Left lung (tissue), 10 donors: ENCODE data around the gene TBX4. TPM values are rescaled to one million over a fixed set of nuclear protein-coding genes. Genes with fewer than 3 reads are reported as not detected.
"Not testable (repeated sequence)": the region's sequence is repeated elsewhere in the genome, so short reads cannot be mapped to it uniquely, and the experiment has no call there.

ENCODE experiments used
- ATAC-seq: fragments of 200-7000 bp; cut with Tn5 transposase; one replicate; pipeline ENCODE4 v1.9.1; 2020; ENCODE audit warnings: moderate library complexity
- DNase-seq, 4 donors: peaks; one replicate each; pipeline ENCODE4 v3.0.0-alpha.2; 2013 to 2020
- H3K27ac ChIP-seq, 2 donors: fragments of 200-600 bp; sonication (generic) in 1 of 2; one replicate each; pipeline versions ENCODE4 v1.5.0 to v1.8.0; 2020 to 2021
- H3K27me3 ChIP-seq, 2 donors: fragments of 200-600 bp; sonication (generic) in 1 of 2; one replicate each; pipeline versions ENCODE4 v1.5.0 to v1.8.0; 2020 to 2021
- H3K36me3 ChIP-seq, 2 donors: fragments of 200-600 bp; sonication (generic) in 1 of 2; one replicate each; pipeline versions ENCODE4 v1.5.0 to v1.8.0; 2020 to 2021
- H3K4me1 ChIP-seq, 2 donors: fragments of 200-600 bp; one replicate each; pipeline ENCODE4 v1.8.0; 2021
- H3K4me3 ChIP-seq, 2 donors: fragments of 200-600 bp; sonication (generic) in 1 of 2; one replicate each; pipeline versions ENCODE4 v1.5.0 to v1.8.0; 2020 to 2021; ENCODE audit warnings: mild to moderate bottlenecking in 1 of 2
- H3K9me3 ChIP-seq, 2 donors: fragments of 200-600 bp; sonication (generic) in 1 of 2; one replicate each; pipeline versions ENCODE4 v1.5.0 to v1.8.0; 2020 to 2021
- CTCF ChIP-seq, 2 donors: fragments of 200-600 bp; sonication (generic) in 1 of 2; IDR thresholded peaks; one replicate each; pipeline versions ENCODE4 v1.5.0 to v1.8.0; 2021; ENCODE audit warnings: antibody characterized with exemption in 2 of 2
- intact Hi-C, 2 donors: fragments of 100-400 bp; cut with DNase I; formaldehyde crosslinking; loops; one replicate each; pipeline versions ENCODE4 v1.11.2 to v1.14.2; 2022
- polyA plus RNA-seq, 6 donors: library from polyadenylated mRNA; unstranded; fragments of 120-200 nt; gene quantifications; one replicate each; pipeline ENCODE4 v1.2.1, GENCODE V29; 2013; ENCODE audit not compliant: insufficient read length in 6 of 6
- total RNA-seq, 2 donors: library from RNA; stranded (reverse); fragmentation: NEBNext Ultra II Directional; extraction: Animal tissue kit (Norgen Biotek cat#: 25700); gene quantifications; one replicate each; pipeline ENCODE4 v1.2.1, GENCODE V29; 2021
- donor health status: DM: no; HTN: yes; CAD: no.
- donor health status: DM: no; HTN: no; CAD: no.

The TBX4 gene
- total and polyA plus RNA-seq, 8 donors = 21.2 to 190 (median 162) TPM

- no peaks in the 10 kb centered on the region for H3K27me3 ChIP-seq
- no peaks in the 10 kb centered on the region for H3K4me1 ChIP-seq
- no peaks in the 10 kb centered on the region for H3K36me3 ChIP-seq
- TF ChIP-seq CTCF (IDR thresholded peaks at IDR 0.05) = no peak
- H3K27ac ChIP-seq = no peak overlapping the region
- intact Hi-C loops = no loop called here
- no peak for ATAC-seq
- no peak for DNase-seq
- peaks cover 0 to 6% of the 10 kb centered on the region in 2 donors for H3K9me3 ChIP-seq
- H3K4me3 ChIP-seq = no peak overlapping the region
Observed at GRCh38 chr17:61431594-61432311, 20.5 kb upstream of the TBX4 start.

- Histone ChIP-seq H3K9me3 (peaks cover 0 to 15% of the 10 kb centered on the region in 2 donors), H3K4me1 (no peaks in the 10 kb centered on the region), H3K27me3 (no peaks in the 10 kb centered on the region), H3K27ac (no peak overlapping the region), H3K4me3 (no peak overlapping the region), H3K36me3 (no peaks in the 10 kb centered on the region)
- intact Hi-C loops = no loop called here
- no peak for DNase-seq
- ATAC-seq = no peak
- TF ChIP-seq CTCF (IDR thresholded peaks at IDR 0.05) = no peak
Observed at GRCh38 chr17:61436273-61436672, 15.9 kb upstream of the TBX4 start.

- H3K27ac ChIP-seq = no peak overlapping the region
- H3K36me3 ChIP-seq = no peaks in the 10 kb centered on the region
- DNase-seq (no peak), ATAC-seq (no peak)
- H3K9me3 ChIP-seq = peaks cover 0 to 15% of the 10 kb centered on the region in 2 donors
- intact Hi-C loops = no loop called here
- H3K27me3 ChIP-seq = no peaks in the 10 kb centered on the region
- H3K4me1 ChIP-seq = no peaks in the 10 kb centered on the region
- no peak overlapping the region for H3K4me3 ChIP-seq
- TF ChIP-seq CTCF (IDR thresholded peaks at IDR 0.05) = no peak
Observed at GRCh38 chr17:61436995-61437704, 15.1 kb upstream of the TBX4 start.

GRCh38 chr17:61440697-61441096 is 11.5 kb upstream of the TBX4 start:
- Histone ChIP-seq H3K27ac (no peak overlapping the region), H3K4me3 (no peak overlapping the region), H3K4me1 (no peaks in the 10 kb centered on the region), H3K36me3 (no peaks in the 10 kb centered on the region), H3K9me3 (peaks cover 0 to 15% of the 10 kb centered on the region in 2 donors), H3K27me3 (peaks cover 0 to 16% of the 10 kb centered on the region in 2 donors)
- ATAC-seq (no peak), DNase-seq (no peak)
- no peak for TF ChIP-seq CTCF (IDR thresholded peaks at IDR 0.05)
- intact Hi-C loops = no loop called here

GRCh38 chr17:61441507-61441906 is 10.7 kb upstream of the TBX4 start:
- intact Hi-C loops, H3K4me1 ChIP-seq, H3K4me3 ChIP-seq, H3K36me3 ChIP-seq, H3K27ac ChIP-seq, ATAC-seq, DNase-seq: not testable (repeated sequence)
- Histone ChIP-seq H3K9me3 (peaks cover 0 to 11% of the 10 kb centered on the region in 2 donors), H3K27me3 (peaks cover 0 to 21% of the 10 kb centered on the region in 2 donors)
